Astrocyte of the hippocampus (primary cell): ENCODE measurements around the gene COX20.
"Not testable (repeated sequence)": the region's sequence is repeated elsewhere in the genome, so short reads cannot be mapped to it uniquely, and the experiment has no call there.

Experiments used
- DNase-seq: peaks from one replicate; pipeline ENCODE4 v3.0.0; 2011; ENCODE audit warnings: low read depth, low spot score

COX20 gene

GRCh38 chr1:244822878-244823277, 12.6 kb upstream of the COX20 start:
- DNase-seq = no peak

GRCh38 chr1:244826712-244827111, 8.7 kb upstream of the COX20 start:
- DNase-seq = no peak

DNA sequence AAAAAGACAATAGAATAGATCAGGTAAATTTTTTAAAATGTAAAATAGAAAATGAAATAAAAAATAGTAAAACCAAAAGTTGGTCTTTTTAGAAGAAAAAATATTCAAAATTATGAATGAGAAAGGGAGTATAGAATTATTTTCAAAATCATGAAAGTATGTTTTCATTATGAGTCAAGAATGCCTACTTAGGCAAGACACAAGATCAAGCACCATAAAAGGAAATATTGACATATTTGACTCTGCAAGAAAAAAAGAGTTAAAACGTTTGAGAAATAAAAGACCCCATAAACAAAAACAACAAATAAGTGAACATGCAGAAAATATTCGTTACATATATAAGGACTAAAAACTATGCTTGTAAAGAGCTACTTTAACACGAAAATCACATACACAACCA, 4.8 kb upstream of the COX20 start:
- no peak for DNase-seq

DNA sequence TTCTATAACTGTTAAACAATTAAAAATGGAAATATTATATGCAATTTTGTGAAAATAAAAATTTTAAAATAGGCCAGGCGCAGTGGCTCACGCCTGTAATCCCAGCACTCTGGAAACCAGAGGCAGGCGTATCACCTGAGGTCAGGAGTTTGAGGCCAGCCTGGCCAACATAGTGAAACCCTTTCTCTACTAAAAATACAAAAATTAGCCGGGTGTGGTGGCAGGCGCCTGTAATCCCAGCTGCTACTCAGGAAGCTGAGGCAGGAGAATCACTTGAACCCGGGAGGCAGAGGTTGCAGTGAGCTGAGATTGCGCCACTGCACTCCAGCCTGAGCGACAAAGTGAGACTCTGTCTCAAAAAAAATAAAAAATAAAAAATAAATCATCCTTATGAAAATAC, 2.2 kb upstream of the COX20 start:
- not testable (repeated sequence) for DNase-seq

DNA sequence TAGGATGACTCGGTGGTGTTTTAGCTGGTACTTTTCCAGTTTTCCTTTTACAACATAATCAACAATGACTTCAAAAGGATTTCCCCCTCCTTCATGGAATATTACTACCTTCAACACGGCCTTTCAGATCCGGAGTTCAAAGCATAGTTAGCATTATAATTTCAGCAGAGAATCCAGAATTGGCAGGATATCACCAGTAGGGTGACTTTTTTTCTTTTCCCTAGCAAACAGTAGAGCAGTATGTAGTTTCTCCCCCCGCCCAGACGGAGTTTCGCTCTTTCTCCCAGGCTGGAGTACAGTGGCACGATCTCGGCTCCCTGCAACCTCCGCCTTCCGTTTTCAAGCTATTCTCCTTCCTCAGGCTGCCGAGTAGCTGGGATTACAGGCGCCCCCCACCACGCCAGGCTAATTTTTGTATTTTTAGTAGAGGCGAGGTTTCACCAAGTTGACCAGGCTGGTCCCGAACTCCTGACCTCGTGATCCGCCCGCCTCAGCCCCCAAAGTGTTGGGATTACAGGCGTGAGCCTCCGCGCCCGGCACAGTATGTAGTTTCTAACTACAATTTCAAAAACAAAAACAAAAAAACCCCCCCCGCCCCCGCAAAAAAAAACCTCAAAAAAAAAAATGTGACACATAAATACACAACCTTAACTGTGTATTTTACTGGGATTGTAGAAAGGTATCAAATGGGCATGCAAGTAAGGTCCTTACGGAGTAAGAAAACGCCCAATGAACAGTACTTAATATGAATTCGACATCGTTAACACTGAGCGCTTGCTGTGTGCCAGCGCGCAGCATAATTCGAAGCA, 1.5 kb upstream of the COX20 start:
- peak; percentile 79 for DNase-seq

- peak; percentile 91 for DNase-seq
Measured at GRCh38 chr1:244834543-244835275, 749 bp upstream of the COX20 start.

- peak; percentile 55 for DNase-seq
Measured at GRCh38 chr1:244836135-244836521, 670 bp downstream of the COX20 start.

GRCh38 chr1:244836584-244836983, 1.1 kb downstream of the COX20 start:
- DNase-seq = peak; percentile 22

DNA sequence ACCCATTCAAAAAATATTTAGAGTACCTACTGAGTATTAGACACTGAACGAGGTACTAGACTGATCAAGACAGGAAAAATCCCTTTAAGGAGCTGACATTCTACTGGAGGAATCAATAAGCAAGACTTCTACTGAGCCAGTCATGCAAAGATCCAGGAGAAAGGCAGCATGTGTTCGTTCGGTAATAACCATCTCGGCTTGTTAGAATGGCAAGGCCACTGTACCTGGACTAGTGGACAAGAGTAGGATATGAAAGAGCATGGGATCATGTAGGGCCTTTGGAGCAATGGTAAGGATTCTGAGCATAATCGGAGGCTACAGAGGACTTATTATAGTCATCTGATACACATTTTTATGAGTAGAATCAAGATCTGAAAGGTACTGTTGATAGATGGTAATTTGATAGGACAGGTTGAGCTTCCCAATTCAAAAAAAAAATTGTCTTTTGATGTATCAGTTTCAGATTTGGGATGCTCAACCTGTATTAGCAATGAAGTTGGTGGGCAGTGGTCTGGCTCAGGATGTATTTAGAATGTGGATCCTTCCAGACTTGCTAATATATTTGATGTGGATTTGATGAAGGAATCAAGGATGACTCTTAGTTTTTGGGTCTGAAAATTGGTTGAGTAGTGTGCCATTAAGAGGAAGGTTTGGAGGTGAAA, 2.3 kb downstream of the COX20 start:
- DNase-seq = no peak

- DNase-seq = peak; percentile 71
Measured at GRCh38 chr1:244839656-244840055, 4.2 kb downstream of the COX20 start.

DNA sequence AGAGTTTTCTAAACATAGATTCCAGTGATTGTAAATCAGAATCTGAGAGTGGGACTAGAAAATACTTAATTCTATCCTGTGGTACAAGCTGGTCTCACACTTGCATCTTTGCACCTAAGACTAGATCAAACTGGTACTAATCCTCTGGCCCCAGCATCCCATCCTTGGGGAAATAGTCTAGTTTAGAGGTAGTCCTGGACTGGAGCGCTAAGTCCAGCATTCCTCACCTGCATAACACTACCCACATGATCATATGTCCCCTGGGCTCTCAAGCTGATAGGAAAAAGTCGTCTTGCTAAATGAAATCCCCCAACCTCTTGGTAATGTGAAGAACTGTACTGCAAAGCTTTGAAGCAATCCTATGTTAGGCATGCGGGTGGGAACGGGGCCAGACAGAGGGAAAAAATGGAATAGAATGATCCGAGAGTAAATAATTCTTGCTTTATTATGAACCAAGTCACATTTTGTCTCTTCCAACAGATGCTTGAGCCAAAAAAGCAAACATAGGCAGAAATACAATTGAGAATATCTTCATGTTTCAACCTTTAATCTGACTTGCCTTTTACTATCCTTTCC, 4.8 kb downstream of the COX20 start:
- DNase-seq = no peak

GRCh38 chr1:244841273-244841927, 5.9 kb downstream of the COX20 start:
- no peak for DNase-seq

- DNase-seq = no peak
Measured at GRCh38 chr1:244843148-244843978, 7.9 kb downstream of the COX20 start.

- DNase-seq = no peak
Measured at GRCh38 chr1:244844155-244845121, 9.0 kb downstream of the COX20 start.

GRCh38 chr1:244846653-244847052, 11.2 kb downstream of the COX20 start:
- DNase-seq = no peak

DNA sequence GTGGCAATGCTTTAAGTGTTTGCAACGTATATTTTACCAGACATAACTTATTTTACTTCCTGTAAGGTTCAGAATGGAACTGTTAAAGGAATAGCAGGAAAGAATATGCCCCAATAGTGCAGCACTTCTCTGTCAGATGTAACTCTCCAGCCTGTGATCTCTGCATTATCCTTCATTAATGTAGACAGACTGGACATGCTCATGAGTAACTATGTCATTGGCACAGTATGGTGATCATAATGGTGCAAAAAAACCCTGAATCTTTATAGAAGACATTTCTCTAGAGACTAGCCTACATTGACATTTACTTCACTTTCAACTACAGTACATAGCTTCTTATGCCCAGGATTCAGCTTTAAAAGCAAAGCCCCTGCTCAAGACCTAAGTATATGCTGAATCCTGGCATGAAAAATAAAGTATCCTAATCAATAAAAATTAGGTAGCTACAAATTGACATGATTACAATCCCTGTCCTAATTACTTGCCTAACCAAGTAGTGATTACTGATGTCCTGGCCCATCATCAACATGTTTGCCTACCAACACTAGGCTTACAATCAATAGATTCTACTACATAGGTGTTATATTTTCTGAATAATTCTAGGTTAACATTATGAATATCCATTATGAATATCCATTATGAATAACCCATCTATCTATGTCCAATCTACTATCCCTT, 13.9 kb downstream of the COX20 start:
- DNase-seq = no peak

DNA sequence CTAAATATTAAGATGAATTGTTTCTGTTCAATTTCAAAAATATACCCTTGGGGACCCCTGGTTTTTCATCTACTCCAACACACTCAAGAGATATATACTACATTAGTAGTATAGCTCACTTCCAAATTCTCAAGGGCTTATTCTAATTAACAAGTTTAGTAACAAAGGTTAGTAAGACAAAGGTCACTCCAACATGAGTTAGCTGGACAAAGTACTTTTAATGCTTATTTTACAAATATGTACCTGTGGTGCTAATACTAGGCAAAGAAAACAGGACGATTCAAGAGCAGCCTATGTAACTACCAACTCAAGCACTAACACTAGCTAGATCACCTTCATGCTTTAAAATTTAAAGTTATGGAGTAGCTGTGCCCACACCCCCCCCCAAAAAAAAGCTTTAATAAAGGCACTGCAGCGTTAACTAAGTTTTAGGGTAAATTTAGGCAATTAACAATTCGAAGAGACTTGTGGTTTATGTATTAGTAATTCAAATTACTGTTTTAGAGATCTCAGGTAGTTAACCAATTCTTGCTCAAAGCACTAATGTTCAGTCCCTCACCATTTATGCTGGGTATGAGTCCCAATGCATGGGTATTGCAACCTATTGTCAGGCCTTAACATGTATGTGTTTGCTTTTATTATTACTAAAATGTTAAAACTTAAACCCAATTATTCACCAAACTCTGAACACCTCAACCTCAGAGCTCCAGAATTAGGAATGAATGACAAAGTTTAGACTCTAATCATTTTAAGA, 14.8 kb downstream of the COX20 start:
- DNase-seq = no peak

- no peak for DNase-seq
Measured at GRCh38 chr1:244850896-244851295, 15.4 kb downstream of the COX20 start.
